PC-9 (cell line): ENCODE results near the gene SKI.

ENCODE experiments used
- EZH2 ChIP-seq: fragments of 200-600 bp; sonication (generic); IDR thresholded peaks from 2 replicates; pipeline ENCODE4 v1.8.0; 2017; ENCODE audit warnings: antibody characterized with exemption, low read depth
- TF ChIP-seq, protein P1 (sequence below): fragments of 200-600 bp; sonication (generic); conservative IDR thresholded peaks from 2 replicates; pipeline ENCODE4 v1.6.1; 2017; ENCODE audit warnings: mixed run types, antibody characterized with exemption, mild to moderate bottlenecking, moderate library complexity

- TF ChIP-seq, protein P1, sequence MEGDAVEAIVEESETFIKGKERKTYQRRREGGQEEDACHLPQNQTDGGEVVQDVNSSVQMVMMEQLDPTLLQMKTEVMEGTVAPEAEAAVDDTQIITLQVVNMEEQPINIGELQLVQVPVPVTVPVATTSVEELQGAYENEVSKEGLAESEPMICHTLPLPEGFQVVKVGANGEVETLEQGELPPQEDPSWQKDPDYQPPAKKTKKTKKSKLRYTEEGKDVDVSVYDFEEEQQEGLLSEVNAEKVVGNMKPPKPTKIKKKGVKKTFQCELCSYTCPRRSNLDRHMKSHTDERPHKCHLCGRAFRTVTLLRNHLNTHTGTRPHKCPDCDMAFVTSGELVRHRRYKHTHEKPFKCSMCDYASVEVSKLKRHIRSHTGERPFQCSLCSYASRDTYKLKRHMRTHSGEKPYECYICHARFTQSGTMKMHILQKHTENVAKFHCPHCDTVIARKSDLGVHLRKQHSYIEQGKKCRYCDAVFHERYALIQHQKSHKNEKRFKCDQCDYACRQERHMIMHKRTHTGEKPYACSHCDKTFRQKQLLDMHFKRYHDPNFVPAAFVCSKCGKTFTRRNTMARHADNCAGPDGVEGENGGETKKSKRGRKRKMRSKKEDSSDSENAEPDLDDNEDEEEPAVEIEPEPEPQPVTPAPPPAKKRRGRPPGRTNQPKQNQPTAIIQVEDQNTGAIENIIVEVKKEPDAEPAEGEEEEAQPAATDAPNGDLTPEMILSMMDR, result no peak
- TF ChIP-seq EZH2, result no peak
These were observed 128.3 kb downstream of the SKI start for GRCh38 chr1:2356401-2356800.
